Fibroblast of lung (primary cell): ENCODE measurements around the gene DCUN1D2. TPM values are rescaled to one million over a fixed set of nuclear protein-coding genes. Genes with fewer than 3 reads are reported as not detected.

Experiments
- DNase-seq, 2 donors: peaks; one replicate each; pipeline versions ENCODE4 v3.0.0 to v3.0.0-alpha.2; 2010; ENCODE audit warnings: low read depth in 2 of 2
- H2AFZ ChIP-seq: 2 replicates; pipeline ENCODE4 v1.5.1; 2012; ENCODE audit warnings: low read length, control low read depth, inconsistent platforms
- H3K27ac ChIP-seq: 2 replicates; pipeline ENCODE4 v1.5.1; 2011; ENCODE audit warnings: low read length, control low read depth; ENCODE audit not compliant: insufficient read depth
- H3K27me3 ChIP-seq: 2 replicates; pipeline ENCODE4 v1.5.1; 2011; ENCODE audit warnings: mild to moderate bottlenecking, low read length; ENCODE audit not compliant: control insufficient read depth, insufficient read depth
- H3K36me3 ChIP-seq: 2 replicates; pipeline ENCODE4 v1.5.1; 2011; ENCODE audit warnings: low read length; ENCODE audit not compliant: control insufficient read depth, insufficient read depth
- H3K4me1 ChIP-seq: 2 replicates; pipeline ENCODE4 v1.5.1; 2011; ENCODE audit warnings: low read length; ENCODE audit not compliant: control insufficient read depth, insufficient read depth; ENCODE audit errors: extremely low read depth
- H3K4me2 ChIP-seq: 2 replicates; pipeline ENCODE4 v1.5.1; 2011; ENCODE audit warnings: low read length, control low read depth; ENCODE audit not compliant: insufficient read depth; ENCODE audit errors: extremely low read depth
- H3K4me3 ChIP-seq, 4 experiments: fragments of 200-600 bp in 1 of 4; sonication (generic) in 1 of 4; replicated peaks in 1 of 4; 2 replicates each; pipeline ENCODE4 v1.5.1; 2011 to 2016; ENCODE audit warnings: low read length in 4 of 4, low read depth in 3 of 4, mild to moderate bottlenecking in 3 of 4, control low read depth in 2 of 4, inconsistent platforms in 1 of 4, mixed read lengths in 1 of 4; ENCODE audit not compliant: insufficient read depth in 1 of 4; ENCODE audit errors: control extremely low read depth in 1 of 4
- H3K79me2 ChIP-seq: 2 replicates; pipeline ENCODE4 v1.5.1; 2012; ENCODE audit warnings: mild to moderate bottlenecking, low read length, inconsistent platforms; ENCODE audit not compliant: control insufficient read depth, insufficient read depth
- H3K9ac ChIP-seq: 2 replicates; pipeline ENCODE4 v1.5.1; 2011; ENCODE audit warnings: mild to moderate bottlenecking, low read length, control low read depth; ENCODE audit not compliant: insufficient read depth
- H3K9me3 ChIP-seq: 2 replicates; pipeline ENCODE4 v1.5.1; 2012; ENCODE audit warnings: low read depth, low read length; ENCODE audit not compliant: control insufficient read depth, insufficient read depth
- H4K20me1 ChIP-seq: 2 replicates; pipeline ENCODE4 v1.5.1; 2011; ENCODE audit warnings: low read length; ENCODE audit not compliant: control insufficient read depth, insufficient read depth; ENCODE audit errors: extremely low read depth
- EZH2 ChIP-seq: IDR thresholded peaks from 2 replicates; pipeline ENCODE4 v1.5.1; 2012; ENCODE audit warnings: low read length, control low read depth, mild to moderate bottlenecking; ENCODE audit errors: missing control alignments
- polyA plus RNA-seq, 2 donors: library from polyadenylated mRNA; depleted of rRNA in 1 of 2; stranded (reverse) in 1 of 2; unstranded in 1 of 2; fragments of >200 nt; gene quantifications; 2 replicates each; pipeline ENCODE4 v1.2.1, GENCODE V29; 2011 to 2012; ENCODE audit warnings: missing spikeins in 1 of 2
- total RNA-seq: library from RNA; depleted of rRNA; stranded (reverse); fragments of >200 nt; gene quantifications from 2 replicates; pipeline ENCODE4 v1.2.1, GENCODE V29; 2014
- TF ChIP-seq, protein P1 (sequence below), 2 donors: IDR thresholded peaks in 1 of 2; conservative IDR thresholded peaks in 1 of 2; 1 replicate in 1 of 2; 2 replicates in 1 of 2; pipeline ENCODE4 v1.5.1; 2011 to 2012; ENCODE audit warnings: low read length in 2 of 2, control low read depth in 1 of 2, inconsistent platforms in 1 of 2, low read depth in 1 of 2, mild to moderate bottlenecking in 1 of 2

DCUN1D2 gene
- total and polyA plus RNA-seq, 2 donors (not counting 1 experiment from before 2014, with no cell fraction given), result 10.7 to 11.6 TPM

DNA sequence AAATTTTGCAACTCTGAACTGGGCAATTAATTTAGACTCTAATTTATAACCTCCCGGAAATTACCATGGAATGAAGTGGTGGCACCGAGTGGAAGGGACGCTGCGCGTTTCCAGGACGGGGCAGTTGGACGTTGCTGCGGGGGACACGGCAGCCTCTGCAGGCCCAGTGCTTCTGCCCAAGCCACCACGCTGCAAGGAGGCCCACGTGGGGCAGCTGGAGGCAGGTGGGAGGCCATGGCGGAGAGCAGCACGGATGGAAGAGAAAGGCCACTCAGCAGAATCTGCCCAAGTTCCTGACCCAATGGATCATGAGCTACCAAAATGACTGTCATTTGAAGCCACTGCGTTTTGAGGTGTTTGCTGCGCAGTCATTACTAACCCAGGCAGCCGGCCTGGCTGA is 26.0 kb downstream of the DCUN1D2 start:
- H3K4me3 ChIP-seq, result no peak overlapping the region
- no peak overlapping the region for H3K4me2 ChIP-seq
- no peaks in the 10 kb centered on the region for H3K27me3 ChIP-seq
- DNase-seq, result no peak
- H3K36me3 ChIP-seq, result peaks cover 8% of the 10 kb centered on the region
- TF ChIP-seq, protein P1, sequence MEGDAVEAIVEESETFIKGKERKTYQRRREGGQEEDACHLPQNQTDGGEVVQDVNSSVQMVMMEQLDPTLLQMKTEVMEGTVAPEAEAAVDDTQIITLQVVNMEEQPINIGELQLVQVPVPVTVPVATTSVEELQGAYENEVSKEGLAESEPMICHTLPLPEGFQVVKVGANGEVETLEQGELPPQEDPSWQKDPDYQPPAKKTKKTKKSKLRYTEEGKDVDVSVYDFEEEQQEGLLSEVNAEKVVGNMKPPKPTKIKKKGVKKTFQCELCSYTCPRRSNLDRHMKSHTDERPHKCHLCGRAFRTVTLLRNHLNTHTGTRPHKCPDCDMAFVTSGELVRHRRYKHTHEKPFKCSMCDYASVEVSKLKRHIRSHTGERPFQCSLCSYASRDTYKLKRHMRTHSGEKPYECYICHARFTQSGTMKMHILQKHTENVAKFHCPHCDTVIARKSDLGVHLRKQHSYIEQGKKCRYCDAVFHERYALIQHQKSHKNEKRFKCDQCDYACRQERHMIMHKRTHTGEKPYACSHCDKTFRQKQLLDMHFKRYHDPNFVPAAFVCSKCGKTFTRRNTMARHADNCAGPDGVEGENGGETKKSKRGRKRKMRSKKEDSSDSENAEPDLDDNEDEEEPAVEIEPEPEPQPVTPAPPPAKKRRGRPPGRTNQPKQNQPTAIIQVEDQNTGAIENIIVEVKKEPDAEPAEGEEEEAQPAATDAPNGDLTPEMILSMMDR (conservative IDR thresholded peaks at IDR 0.05 in 1 of 2, IDR thresholded peaks at IDR 0.05 in 1 of 2; ENCODE audit: low read depth in 1 of 2, low read length in 2 of 2), result no peak
- TF ChIP-seq EZH2, result no peak
- H3K27ac ChIP-seq, result no peak overlapping the region
- H2AFZ ChIP-seq, result no peak overlapping the region
- H3K4me1 ChIP-seq, result no peaks in the 10 kb centered on the region
- H3K79me2 ChIP-seq, result no peaks in the 10 kb centered on the region
- H4K20me1 ChIP-seq, result no peaks in the 10 kb centered on the region
- no peak overlapping the region for H3K9ac ChIP-seq
- no peaks in the 10 kb centered on the region for H3K9me3 ChIP-seq

DNA sequence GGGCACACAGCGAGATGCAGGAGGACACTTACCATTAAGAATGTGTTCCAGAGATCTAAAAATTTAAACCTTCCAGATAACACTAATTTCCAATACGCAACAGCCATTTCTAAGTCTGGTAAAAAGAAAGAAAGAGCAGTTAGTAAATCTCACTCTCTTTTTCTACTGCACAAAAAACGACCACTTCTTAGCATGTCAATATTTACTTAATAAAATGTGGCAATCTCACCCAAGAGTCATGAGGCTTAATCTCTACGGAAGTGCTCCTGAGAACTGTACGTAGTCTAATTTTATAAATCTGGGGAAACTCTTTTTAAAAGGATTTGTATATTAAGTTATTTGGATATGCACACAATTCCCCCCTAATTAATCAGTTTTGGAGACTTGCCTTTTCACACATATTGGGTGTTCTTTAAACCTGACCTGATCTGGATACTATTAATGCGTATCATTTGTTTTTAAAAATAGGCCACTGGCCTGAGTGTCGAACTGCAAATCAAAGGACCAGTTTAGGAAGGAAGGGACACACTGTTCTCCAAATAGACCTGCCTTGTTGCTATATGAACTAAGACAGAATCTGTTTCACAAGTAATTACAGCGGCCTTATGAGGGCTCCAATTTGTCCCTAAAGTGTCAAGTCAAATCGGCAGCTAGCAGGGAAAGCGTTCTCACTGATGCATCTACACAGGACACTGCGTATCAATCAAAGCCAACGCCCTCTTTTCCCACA is 29.3 kb downstream of the DCUN1D2 start:
- Histone ChIP-seq H3K4me1 (no peaks in the 10 kb centered on the region), H3K79me2 (no peaks in the 10 kb centered on the region), H3K27ac (no peak overlapping the region), H3K27me3 (no peaks in the 10 kb centered on the region), H3K9me3 (no peaks in the 10 kb centered on the region), H2AFZ (no peak overlapping the region), H3K4me2 (no peak overlapping the region), H4K20me1 (no peaks in the 10 kb centered on the region), H3K36me3 (peaks cover 12% of the 10 kb centered on the region), H3K9ac (no peak overlapping the region), H3K4me3 (no peak overlapping the region)
- TF ChIP-seq, protein P1 (conservative IDR thresholded peaks at IDR 0.05 in 1 of 2, IDR thresholded peaks at IDR 0.05 in 1 of 2; ENCODE audit: low read depth in 1 of 2, low read length in 2 of 2), result no peak
- TF ChIP-seq EZH2, result no peak
- no peak for DNase-seq

DNA sequence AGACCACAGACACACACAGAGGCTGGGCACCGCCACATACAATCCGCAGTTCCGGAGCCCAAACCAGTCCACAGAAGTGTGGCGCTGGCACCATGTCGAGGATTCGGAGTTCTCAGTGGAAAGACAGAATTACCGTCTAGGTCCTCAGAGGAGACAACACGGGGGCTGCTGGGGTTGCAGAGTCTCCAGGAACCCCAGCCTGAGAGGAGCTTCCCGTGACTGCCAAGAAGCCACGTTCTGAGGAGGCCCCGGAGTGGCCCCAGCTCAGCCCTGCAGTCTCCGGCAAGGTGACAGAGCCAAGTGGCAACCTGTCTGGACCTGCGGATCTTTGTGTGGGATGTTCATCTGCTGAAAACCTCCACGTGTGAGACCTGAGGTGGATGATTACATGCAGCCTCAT is 29.9 kb downstream of the DCUN1D2 start:
- Histone ChIP-seq H3K27me3 (no peaks in the 10 kb centered on the region), H3K4me2 (no peak overlapping the region), H3K4me3 (no peak overlapping the region), H4K20me1 (no peaks in the 10 kb centered on the region), H3K27ac (no peak overlapping the region), H3K9ac (no peak overlapping the region), H3K4me1 (no peaks in the 10 kb centered on the region), H3K36me3 (peaks cover 13% of the 10 kb centered on the region), H3K9me3 (no peaks in the 10 kb centered on the region), H3K79me2 (no peaks in the 10 kb centered on the region), H2AFZ (no peak overlapping the region)
- TF ChIP-seq EZH2, result no peak
- TF ChIP-seq, protein P1 (conservative IDR thresholded peaks at IDR 0.05 in 1 of 2, IDR thresholded peaks at IDR 0.05 in 1 of 2; ENCODE audit: low read depth in 1 of 2, low read length in 2 of 2), result no peak
- no peak for DNase-seq
